ENCODE data around the gene CDK19. TPM values are rescaled to one million over a fixed set of nuclear protein-coding genes. Genes with fewer than 3 reads are reported as not detected.

CDK19 gene
- total and polyA plus RNA-seq, 2 experiments from 2014 or later: 7.7 to 10.1 TPM

GRCh38 chr6:110856296-110856695 is 41.0 kb upstream of the CDK19 start:
- Histone ChIP-seq H4K20me1 (replicated peaks; ENCODE audit: insufficient read depth) (no peaks in the 10 kb centered on the region; the same call in 1 of the 2 replicates), H3K36me3 (ENCODE audit: insufficient read depth) (no peaks in the 10 kb centered on the region), H3K27me3 (ENCODE audit: insufficient read depth) (no peaks in the 10 kb centered on the region), H3K27ac (ENCODE audit: low read depth) (no peak overlapping the region), H2AFZ (no peak overlapping the region), H3K79me2 (replicated peaks; ENCODE audit: insufficient read depth) (no peaks in the 10 kb centered on the region), H3K4me1 (ENCODE audit: insufficient read depth) (no peaks in the 10 kb centered on the region), H3K9me2 (ENCODE audit: insufficient read depth) (no peaks in the 10 kb centered on the region), H3K4me2 (no peak overlapping the region), H3F3A (replicated peaks; ENCODE audit: low read depth) (no peaks in the 10 kb centered on the region), H3K4me3 (no peak overlapping the region)
- no peak overlapping the region for H3K4me3 Mint-ChIP-seq
- H3K9me3 Mint-ChIP-seq: no peaks in the 10 kb centered on the region
- H3K27ac Mint-ChIP-seq: no peak overlapping the region
- no peaks in the 10 kb centered on the region for H3K36me3 Mint-ChIP-seq (ENCODE audit: low read depth)
- no peak for DNase-seq (ENCODE audit: low spot score)
- TF ChIP-seq EZH2phosphoT487 (IDR thresholded peaks at IDR 0.05; ENCODE audit: unreplicated experiment): no peak
- no peak for TF ChIP-seq CTCF (conservative IDR thresholded peaks at IDR 0.05; ENCODE audit: low read depth in 2 of 2)
- no peak for TF ChIP-seq ZNF331 (CRISPR knock-in tag; IDR thresholded peaks at IDR 0.05; ENCODE audit: low read depth)
- no peak for TF ChIP-seq ZNF114 (CRISPR knock-in tag; IDR thresholded peaks at IDR 0.05)
- TF ChIP-seq ZNF462 (CRISPR knock-in tag; IDR thresholded peaks at IDR 0.05): no peak
- TF ChIP-seq JUNB (IDR thresholded peaks at IDR 0.05; ENCODE audit: unreplicated experiment): no peak
- TF ChIP-seq EZH2 (IDR thresholded peaks at IDR 0.05; ENCODE audit: low read depth, unreplicated experiment): no peak
- no peak for ATAC-seq
- no peaks in the 10 kb centered on the region; the same call in 2 of the 3 replicates for H3K4me1 Mint-ChIP-seq
- H3K27me3 Mint-ChIP-seq (ENCODE audit: insufficient read depth, low read depth, poor library complexity): no peaks in the 10 kb centered on the region
